Ovary (tissue), 9 donors: ENCODE results near the gene KLK4. TPM values are rescaled to one million over a fixed set of nuclear protein-coding genes. Genes with fewer than 3 reads are reported as not detected.

Source experiments
- DNase-seq, 5 donors: peaks; one replicate each; pipeline ENCODE4 v3.0.0-alpha.2; 2019 to 2020
- H3K27ac ChIP-seq, 2 donors: fragments of 200-600 bp; one replicate each; pipeline versions ENCODE4 v1.5.1 to v1.8.0; 2019 to 2022
- H3K27me3 ChIP-seq: fragments of 200-600 bp; one replicate; pipeline ENCODE4 v1.8.0; 2022
- H3K36me3 ChIP-seq: fragments of 200-600 bp; sonication (generic); one replicate; pipeline ENCODE4 v1.5.1; 2019
- H3K4me1 ChIP-seq: one replicate; pipeline ENCODE4 v1.8.1; 2013; ENCODE audit warnings: mild to moderate bottlenecking, moderate library complexity; ENCODE audit not compliant: insufficient read depth
- H3K4me3 ChIP-seq: fragments of 200-600 bp; sonication (generic); one replicate; pipeline ENCODE4 v1.5.1; 2017
- H3K9me3 ChIP-seq, 2 donors: fragments of 200-600 bp in 1 of 2; sonication (generic) in 1 of 2; one replicate each; pipeline versions ENCODE4 v1.5.1 to v1.8.1; 2013 to 2019; ENCODE audit warnings: mild to moderate bottlenecking in 1 of 2, moderate library complexity in 1 of 2
- EP300 ChIP-seq: sonication (generic); formaldehyde crosslinking; IDR thresholded peaks from one replicate; pipeline ENCODE4 v1.6.1; 2017; ENCODE audit warnings: antibody characterized with exemption
- POLR2A ChIP-seq: fragments of 450-650 bp; IDR thresholded peaks from one replicate; pipeline ENCODE4 v1.6.1; 2017; ENCODE audit warnings: antibody characterized with exemption, mild to moderate bottlenecking, moderate library complexity
- WGBS, 3 donors: extraction: QIAGEN DNeasy Blood & Tissue Kit in 1 of 3; methylation state at CpG; one replicate each; pipeline versions ENCODE4 v1.1.5 to v1.1.7; 2013 to 2017; 5-methylcytosine and 5-hydroxymethylcytosine counted together
- intact Hi-C, 4 donors: fragments of 100-400 bp; cut with DNase I; formaldehyde crosslinking; loops; one replicate each; pipeline versions ENCODE4 v1.11.0 to v1.15.1; 2022 to 2023
- polyA plus RNA-seq, 2 donors: library from polyadenylated mRNA; stranded (reverse); fragments of 200-250 nt in 1 of 2; fragments of 350-450 nt in 1 of 2; fragmentation: Illumina TruSeq in 1 of 2; extraction: RNeasy Lipid Tissue Mini Kit (QIAGEN cat#74804) in 1 of 2; gene quantifications; one replicate each; pipeline ENCODE4 v1.2.3, GENCODE V29; 2013 to 2014
- total RNA-seq, 7 donors: library from RNA; depleted of rRNA in 2 of 7; stranded (reverse); fragments of >200 nt in 2 of 7; fragmentation: NEBNext Ultra II Directional in 3 of 7; extraction: Animal tissue kit (Norgen Biotek cat#: 25700) in 3 of 7; gene quantifications; one replicate each; pipeline versions ENCODE4 v1.1.0 to v1.2.4, GENCODE V29; 2016 to 2023
- TF ChIP-seq, protein P1 (sequence below), 3 donors: fragments of 450-650 bp in 2 of 3; fragments of 200-600 bp in 1 of 3; IDR thresholded peaks; one replicate each; pipeline versions ENCODE4 v1.5.1 to v1.8.0; 2016 to 2022; ENCODE audit warnings: antibody characterized with exemption in 3 of 3, mild to moderate bottlenecking in 1 of 3
- donor health status: DM: no; HTN: no; CAD: no; lungs with moderate emphysema.
- donor health status: DM: no; HTN: no; CAD: no.
- donor health status: Bipolar disorder and iron deficiency.
- donor health status: DM: yes; HTN: yes; CAD: no.
- donor health status: DM: no; HTN: no; CAD: no.
- donor health status: DM: yes; HTN: yes; CAD: no.

Gene KLK4
- total and polyA plus RNA-seq, 9 donors = 0.58 TPM; not detected in 8

- intact Hi-C loops = loop anchor here in 1 of 4 donors (10.0 kb wide), 1 partner anchor 252 kb away; no protein-coding TSS in a partner anchor
- no peak for TF ChIP-seq EP300
- TF ChIP-seq, protein P1, sequence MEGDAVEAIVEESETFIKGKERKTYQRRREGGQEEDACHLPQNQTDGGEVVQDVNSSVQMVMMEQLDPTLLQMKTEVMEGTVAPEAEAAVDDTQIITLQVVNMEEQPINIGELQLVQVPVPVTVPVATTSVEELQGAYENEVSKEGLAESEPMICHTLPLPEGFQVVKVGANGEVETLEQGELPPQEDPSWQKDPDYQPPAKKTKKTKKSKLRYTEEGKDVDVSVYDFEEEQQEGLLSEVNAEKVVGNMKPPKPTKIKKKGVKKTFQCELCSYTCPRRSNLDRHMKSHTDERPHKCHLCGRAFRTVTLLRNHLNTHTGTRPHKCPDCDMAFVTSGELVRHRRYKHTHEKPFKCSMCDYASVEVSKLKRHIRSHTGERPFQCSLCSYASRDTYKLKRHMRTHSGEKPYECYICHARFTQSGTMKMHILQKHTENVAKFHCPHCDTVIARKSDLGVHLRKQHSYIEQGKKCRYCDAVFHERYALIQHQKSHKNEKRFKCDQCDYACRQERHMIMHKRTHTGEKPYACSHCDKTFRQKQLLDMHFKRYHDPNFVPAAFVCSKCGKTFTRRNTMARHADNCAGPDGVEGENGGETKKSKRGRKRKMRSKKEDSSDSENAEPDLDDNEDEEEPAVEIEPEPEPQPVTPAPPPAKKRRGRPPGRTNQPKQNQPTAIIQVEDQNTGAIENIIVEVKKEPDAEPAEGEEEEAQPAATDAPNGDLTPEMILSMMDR (IDR thresholded peaks at IDR 0.05) = peak in 2 of 3 donors; percentile 30 to 46
- TF ChIP-seq POLR2A = no peak
- DNase-seq = peak; percentile 39 to 64 (median 52)
These were observed 11.2 kb upstream of the KLK4 start for GRCh38 chr19:50922317-50922853.

GRCh38 chr19:50921426-50922316, 10.5 kb upstream of the KLK4 start:
- intact Hi-C loops = loop anchor here in 1 of 4 donors (10.0 kb wide), 1 partner anchor 253 kb away; no protein-coding TSS in a partner anchor
- Histone ChIP-seq H3K27me3 (no peaks in the 10 kb centered on the region), H3K27ac (no peak overlapping the region), H3K4me1 (no peaks in the 10 kb centered on the region), H3K4me3 (no peak overlapping the region), H3K9me3 (no peaks in the 10 kb centered on the region), H3K36me3 (no peaks in the 10 kb centered on the region)
- DNase-seq = no peak
- TF ChIP-seq POLR2A (no peak), EP300 (no peak)
- TF ChIP-seq, protein P1 (IDR thresholded peaks at IDR 0.05) = no peak
- 1 to 2% (median 2%) methylated on average over 12 of the region's 12 CpGs for WGBS, 3 donors

More at GRCh38 chr19:50922317-50922853, 11.2 kb upstream of the KLK4 start:
- WGBS, 3 donors = 27 to 42% (median 32%) methylated on average over 16 to 21 of the region's 21 CpGs
- Histone ChIP-seq H3K36me3 (no peaks in the 10 kb centered on the region), H3K27ac (no peak overlapping the region), H3K9me3 (no peaks in the 10 kb centered on the region), H3K4me1 (no peaks in the 10 kb centered on the region), H3K4me3 (no peak overlapping the region), H3K27me3 (no peaks in the 10 kb centered on the region)

- TF ChIP-seq, protein P1 (IDR thresholded peaks at IDR 0.05) = no peak
- no peak for TF ChIP-seq EP300
- no peak for TF ChIP-seq POLR2A
- intact Hi-C loops = no loop called here
- no peaks in the 10 kb centered on the region for H3K36me3 ChIP-seq
- no peak overlapping the region for H3K4me3 ChIP-seq
- DNase-seq = no peak
- no peaks in the 10 kb centered on the region for H3K9me3 ChIP-seq
- 58 to 61% (median 59%) methylated on average over 2 of the region's 2 CpGs for WGBS, 3 donors
- no peak overlapping the region for H3K27ac ChIP-seq
- no peaks in the 10 kb centered on the region for H3K27me3 ChIP-seq
- no peaks in the 10 kb centered on the region for H3K4me1 ChIP-seq
These were observed 4.9 kb upstream of the KLK4 start for GRCh38 chr19:50916069-50916468.

GRCh38 chr19:50912727-50913716, 1.8 kb upstream of the KLK4 start:
- 7 to 9% (median 8%) methylated on average over 29 of the region's 29 CpGs for WGBS, 3 donors
- Histone ChIP-seq H3K27ac (no peak overlapping the region), H3K36me3 (no peaks in the 10 kb centered on the region), H3K9me3 (no peaks in the 10 kb centered on the region), H3K27me3 (no peaks in the 10 kb centered on the region), H3K4me1 (no peaks in the 10 kb centered on the region), H3K4me3 (no peak overlapping the region)
- TF ChIP-seq EP300 = no peak
- TF ChIP-seq, protein P1 (IDR thresholded peaks at IDR 0.05) = no peak
- no peak for TF ChIP-seq POLR2A
- intact Hi-C loops = no loop called here
- DNase-seq = no peak
